Sciatic nerve (tissue), 2 donors: ENCODE results near the gene RAB39B. TPM values are rescaled to one million over a fixed set of nuclear protein-coding genes. Genes with fewer than 3 reads are reported as not detected.
A peak's percentile ranks its signal among the peaks of the same experiment; 100 is the strongest.

ENCODE experiments used
- ATAC-seq: fragments of 200-7000 bp; cut with Tn5 transposase; one replicate; pipeline ENCODE4 v1.9.1; 2020; ENCODE audit warnings: mild to moderate bottlenecking, moderate library complexity
- DNase-seq: peaks from one replicate; pipeline ENCODE4 v3.0.0-alpha.2; 2020; ENCODE audit warnings: low spot score
- intact Hi-C: fragments of 100-400 bp; cut with DNase I; formaldehyde crosslinking; loops from one replicate; pipeline ENCODE4 v1.14.2; 2022
- total RNA-seq: library from RNA; stranded (reverse); fragmentation: NEBNext Ultra II Directional; extraction: Animal tissue kit (Norgen Biotek cat#: 25700); gene quantifications from one replicate; pipeline ENCODE4 v1.2.1, GENCODE V29; 2021
- donor health status: DM: no; HTN: no; CAD: no.
- donor health status: DM: no; HTN: no; CAD: no.

RAB39B gene
- total RNA-seq, 1 donor from 2014 or later: 0.58 TPM

DNA sequence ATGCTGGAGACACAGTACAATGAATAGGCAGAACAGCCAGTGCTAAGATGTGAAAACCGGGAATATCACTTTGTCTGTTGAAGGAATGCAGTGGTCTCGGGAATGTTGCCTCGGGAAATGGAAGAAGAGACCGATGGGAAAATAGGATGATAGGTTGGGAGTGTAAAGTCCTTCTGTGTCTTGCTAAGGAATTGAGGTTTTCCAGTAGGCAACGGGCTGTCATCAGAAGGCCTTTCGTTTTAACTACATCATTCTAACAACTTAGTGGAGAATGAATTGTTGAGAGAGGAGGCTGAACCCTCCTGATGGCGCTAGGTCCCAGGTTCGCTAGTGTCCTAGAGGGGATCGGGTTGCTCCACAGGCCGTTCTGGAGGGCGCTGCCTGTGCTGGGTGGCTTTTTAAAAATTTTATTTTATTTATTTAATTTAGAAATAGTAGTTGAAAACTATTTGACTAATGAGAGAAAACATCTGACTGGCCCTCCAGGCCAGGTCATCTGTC, 47.3 kb downstream of the RAB39B start:
- no peak for ATAC-seq
- intact Hi-C loops: no loop called here
- no peak for DNase-seq

DNA sequence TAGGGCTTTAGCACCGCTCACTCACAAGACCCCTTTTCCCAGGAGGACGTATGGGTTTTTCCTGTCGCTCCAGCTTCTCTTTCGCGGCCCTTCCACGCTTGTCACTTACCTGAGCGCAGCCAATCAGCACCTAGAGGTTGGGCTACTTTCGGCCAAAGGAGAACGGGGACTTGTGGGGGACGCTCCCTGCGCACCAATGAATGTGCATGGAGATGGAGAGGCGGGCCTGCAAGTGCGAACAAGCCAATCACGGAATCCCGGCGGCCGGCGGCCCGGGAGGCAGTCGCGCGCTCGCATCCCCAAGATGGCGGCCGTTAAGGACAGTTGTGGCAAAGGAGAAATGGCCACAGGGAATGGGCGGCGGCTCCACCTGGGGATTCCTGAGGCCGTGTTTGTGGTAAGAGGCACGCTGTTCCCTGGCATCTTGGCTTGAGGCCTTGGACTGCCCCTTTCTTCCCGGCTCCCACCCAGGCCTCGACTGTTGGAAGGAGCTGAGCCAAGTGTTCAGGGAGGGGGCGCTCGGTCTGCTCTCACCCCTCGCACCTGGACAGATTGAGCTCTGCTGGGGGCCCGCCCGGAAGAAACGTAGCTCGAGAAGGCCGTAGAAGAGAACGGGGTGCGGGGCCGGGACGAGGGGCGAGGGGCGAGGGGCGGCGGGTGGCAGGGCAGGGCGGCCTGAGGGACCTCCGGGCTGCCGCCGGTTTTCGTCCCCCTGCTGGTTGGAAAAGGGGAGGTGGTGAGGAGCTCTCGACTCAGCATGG, 47.9 kb downstream of the RAB39B start, which contains the start of gene VBP1:
Gene VBP1, plus strand, starts transcription at position 282 of the 761 bp plus-strand sequence. Its CDS starts 23 bp downstream, at position 305.
- ATAC-seq (peak; percentile 100), DNase-seq (peak; percentile 92)
- intact Hi-C loops: no loop called here

GRCh38 chrX:155215443-155216178, 48.7 kb downstream of the RAB39B start:
- peak; percentile 57 for DNase-seq
- peak; percentile 70 for ATAC-seq
- intact Hi-C loops: no loop called here

DNA sequence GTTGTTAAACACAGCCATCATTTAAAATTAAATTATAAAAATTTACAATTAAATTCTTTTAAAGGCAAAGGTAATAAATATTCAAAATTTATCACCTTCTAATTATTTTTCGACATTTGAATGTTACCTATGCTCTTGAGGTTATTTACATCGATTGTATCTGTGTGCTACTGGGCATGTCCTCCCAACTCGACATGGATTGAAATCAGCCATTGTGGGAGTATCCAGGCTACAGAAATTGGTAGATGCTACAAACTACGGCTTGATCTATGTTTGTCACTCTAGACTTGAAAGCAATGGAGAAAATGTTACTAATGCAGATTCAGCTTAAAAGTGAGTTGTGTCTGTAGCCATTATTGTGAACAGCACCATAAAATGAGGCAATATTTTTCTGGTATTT, 50.6 kb downstream of the RAB39B start:
- intact Hi-C loops: no loop called here
- no peak for DNase-seq
- no peak for ATAC-seq

DNA sequence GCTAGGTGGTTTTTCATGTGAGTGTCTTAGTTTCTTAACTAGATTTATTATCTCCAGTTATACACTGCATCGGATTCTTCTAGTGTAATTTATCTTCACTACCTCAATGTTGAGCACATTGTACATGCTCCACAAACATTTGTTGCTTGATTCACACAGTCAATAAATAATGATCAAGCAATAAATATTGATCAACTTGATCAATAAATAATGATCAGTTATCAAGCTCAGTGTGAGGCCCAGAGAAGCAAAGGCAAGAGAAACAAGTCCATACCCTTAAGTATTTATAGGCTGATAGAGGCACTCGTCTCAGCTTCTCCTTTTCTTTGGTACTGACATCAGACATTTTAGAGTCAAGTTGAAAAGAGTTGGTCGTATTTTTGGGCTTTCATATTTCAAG, 53.1 kb downstream of the RAB39B start:
- intact Hi-C loops: no loop called here
- ATAC-seq (no peak), DNase-seq (no peak)

Other genes starting within 250 kb of the RAB39B start
- 63.0 TPM for gene F8, start 241.8 kb downstream of the RAB39B start, total RNA-seq
- 94.6 TPM for gene FUNDC2, start 237.6 kb downstream of the RAB39B start, total RNA-seq
- gene CMC4, start 193.4 kb downstream of the RAB39B start, total RNA-seq: 3.9 TPM
- 22.9 TPM for gene MTCP1, start 193.4 kb downstream of the RAB39B start, total RNA-seq
- gene BRCC3, start 193.0 kb downstream of the RAB39B start, total RNA-seq: 12.3 TPM
- 30.9 TPM for gene VBP1, start 48.0 kb downstream of the RAB39B start, total RNA-seq
- gene CLIC2, start 70.1 kb upstream of the RAB39B start, total RNA-seq: 25.3 TPM
- gene F8A2, start 117.6 kb upstream of the RAB39B start, total RNA-seq: not detected
- gene F8A3, start 194.1 kb upstream of the RAB39B start, total RNA-seq: not detected